DMS53 (cell line): Measurements from ENCODE around the gene BORCS6.
A peak's percentile ranks its signal among the peaks of the same experiment; 100 is the strongest.

Experiments
- DNase-seq: peaks from one replicate; lab custom pipeline; 2025; lab: John Stamatoyannopoulos, UW

The BORCS6 gene

DNA sequence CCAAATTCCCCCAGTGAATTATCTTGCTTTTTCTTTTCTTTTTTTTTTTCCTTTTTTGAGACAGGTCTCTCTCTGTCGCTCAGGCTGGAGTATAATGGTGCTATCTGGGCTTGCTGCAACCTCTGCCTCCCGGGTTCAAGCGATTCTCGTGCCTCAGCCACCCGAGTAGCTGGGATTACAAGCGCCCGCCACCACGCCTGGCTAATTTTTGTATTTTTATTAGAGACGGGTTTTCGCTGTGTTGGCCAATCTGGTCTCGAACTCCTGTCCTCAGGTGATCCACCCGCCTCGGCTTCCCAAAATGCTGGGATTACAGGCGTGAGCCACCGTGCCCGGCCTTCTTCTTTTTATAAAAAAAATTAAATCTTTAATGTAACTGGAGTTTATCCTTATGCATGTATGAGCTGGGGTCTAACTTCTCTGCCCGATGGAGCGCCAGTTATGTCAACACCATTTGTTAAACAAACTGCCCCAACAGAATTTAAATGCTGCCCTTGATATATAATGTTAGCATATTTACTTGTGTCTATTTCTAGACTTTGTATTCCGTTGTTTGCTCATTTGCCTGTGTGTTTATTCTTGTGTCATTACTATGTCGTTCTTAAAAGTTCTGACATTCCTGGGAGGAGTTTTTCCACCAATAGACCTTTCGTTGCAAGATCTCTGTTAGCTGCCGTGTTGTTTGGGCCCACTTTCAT lies 20.9 kb upstream of the BORCS6 start:
- no peak for DNase-seq

- peak; percentile 99 for DNase-seq
Observed at GRCh38 chr17:8209907-8210760, 20.2 kb upstream of the BORCS6 start, which contains the start of gene AURKB. Gene AURKB (minus strand): TSS chr17:8210575. CDS start chr17:8210224, 351 bp downstream.

- no peak for DNase-seq
Observed at GRCh38 chr17:8206536-8206935, 16.6 kb upstream of the BORCS6 start.

GRCh38 chr17:8204761-8205555 lies 15.0 kb upstream of the BORCS6 start:
- DNase-seq: no peak

GRCh38 chr17:8192070-8192815 lies 2.3 kb upstream of the BORCS6 start:
- peak; percentile 98 for DNase-seq

GRCh38 chr17:8190506-8190905 lies 526 bp upstream of the BORCS6 start:
- DNase-seq: no peak

GRCh38 chr17:8189041-8189710 lies 804 bp downstream of the BORCS6 start:
- DNase-seq: peak; percentile 66

- DNase-seq: peak; percentile 68
Observed at GRCh38 chr17:8188263-8188839, 1.6 kb downstream of the BORCS6 start.

- peak; percentile 99 for DNase-seq
Observed at GRCh38 chr17:8187517-8188262, 2.3 kb downstream of the BORCS6 start.

GRCh38 chr17:8186787-8187516 lies 3.0 kb downstream of the BORCS6 start:
- peak; percentile 99 for DNase-seq

DNA sequence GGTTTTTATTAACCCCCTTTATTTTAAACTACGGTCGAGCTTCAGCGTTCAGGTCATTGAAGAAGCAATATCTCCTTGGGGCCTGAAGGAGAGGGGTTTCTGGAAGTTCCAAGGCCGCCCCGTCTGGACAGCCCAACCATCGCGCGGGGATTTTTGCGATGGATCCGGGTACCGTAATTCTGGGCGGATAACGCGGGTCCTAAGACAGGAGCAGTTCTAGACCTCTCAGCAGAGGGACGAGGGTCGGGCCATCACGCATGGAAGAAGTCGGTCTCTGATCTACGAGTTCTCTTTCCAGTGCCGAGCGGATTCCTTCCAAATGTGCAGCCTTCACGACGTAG lies 3.6 kb downstream of the BORCS6 start:
- no peak for DNase-seq

- DNase-seq: peak; percentile 90
Observed at GRCh38 chr17:8185582-8186445, 4.2 kb downstream of the BORCS6 start.

GRCh38 chr17:8176998-8177731 lies 12.8 kb downstream of the BORCS6 start:
- DNase-seq: peak; percentile 65

DNA sequence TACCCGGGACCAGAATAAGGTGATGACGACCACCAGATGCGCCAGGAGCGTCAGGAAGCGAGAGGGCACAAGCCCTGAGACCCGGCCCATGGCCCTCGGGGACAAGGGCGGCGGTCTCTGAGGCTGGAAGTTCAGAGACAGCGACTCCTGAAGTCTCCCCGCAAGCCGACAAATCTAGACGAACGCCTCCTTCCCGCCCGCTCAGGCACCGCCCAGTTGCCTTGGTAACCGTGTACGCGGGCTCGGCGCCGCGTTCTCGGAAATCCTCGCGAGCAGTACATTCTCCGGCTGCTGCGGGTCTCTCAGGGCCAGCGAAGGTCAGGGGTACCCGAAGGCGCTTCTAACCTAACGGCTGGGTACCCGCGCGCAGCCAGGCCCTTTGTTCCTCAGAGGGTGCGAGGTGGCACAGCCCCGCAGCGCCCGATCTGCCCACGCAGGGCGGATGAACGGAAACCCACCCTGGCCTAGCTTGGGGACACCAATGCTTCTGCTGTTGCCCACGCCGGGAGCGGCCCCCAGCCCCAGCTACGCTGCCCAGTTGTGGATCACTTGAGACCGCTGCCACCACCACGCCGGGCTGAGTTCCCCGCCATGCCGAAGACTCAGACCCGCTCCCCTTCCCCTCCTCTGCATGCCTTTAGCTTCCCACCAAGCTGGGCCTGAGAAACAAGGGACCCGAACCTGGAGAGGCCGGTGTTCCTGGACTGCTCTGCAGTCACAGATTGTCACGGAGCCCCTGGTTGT lies 13.6 kb downstream of the BORCS6 start, which contains the start of gene TMEM107:
Gene TMEM107 (minus strand): TSS at position 184 of the 744 bp plus-strand sequence. CDS start 94 bp downstream, at position 90.
- DNase-seq: peak; percentile 98

GRCh38 chr17:8175795-8176196 lies 14.2 kb downstream of the BORCS6 start:
- peak; percentile 64 for DNase-seq

GRCh38 chr17:8173871-8174322 lies 16.1 kb downstream of the BORCS6 start:
- peak; percentile 71 for DNase-seq
